DOHH2 (cell line): ENCODE results near the gene KRTAP9-3.

Experiments
- H3F3A ChIP-seq: fragments of 200-600 bp; sonication (generic), shearing (Covaris generic); 2 replicates; pipeline ENCODE4 v1.6.0; 2016; ENCODE audit warnings: antibody characterized with exemption, mild to moderate bottlenecking; ENCODE audit not compliant: control insufficient read depth, insufficient read depth
- H3K27ac ChIP-seq: fragments of 200-600 bp; sonication (generic); 2 replicates; pipeline ENCODE4 v1.5.1; 2014; ENCODE audit warnings: low read depth, mild to moderate bottlenecking, low read length, moderate library complexity
- H3K27me3 ChIP-seq: fragments of 200-600 bp; sonication (generic); 2 replicates; pipeline ENCODE4 v1.6.1; 2014; ENCODE audit warnings: mild to moderate bottlenecking, low read length, mixed read lengths; ENCODE audit not compliant: control insufficient read depth
- H3K36me3 ChIP-seq: fragments of 200-600 bp; sonication (generic); 2 replicates; pipeline ENCODE4 v1.6.1; 2014; ENCODE audit warnings: mild to moderate bottlenecking, low read length, moderate library complexity, mixed read lengths; ENCODE audit not compliant: control insufficient read depth
- H3K4me1 ChIP-seq: fragments of 200-600 bp; sonication (generic); 2 replicates; pipeline ENCODE4 v1.6.1; 2014; ENCODE audit warnings: mild to moderate bottlenecking, low read length, mixed read lengths; ENCODE audit not compliant: control insufficient read depth
- H3K4me2 ChIP-seq: fragments of 200-600 bp; sonication (generic); 2 replicates; pipeline ENCODE4 v1.6.0; 2014; ENCODE audit warnings: mild to moderate bottlenecking, low read length, moderate library complexity
- H3K4me3 ChIP-seq: fragments of 200-600 bp; sonication (generic); 2 replicates; pipeline ENCODE4 v1.5.1; 2014; ENCODE audit warnings: mild to moderate bottlenecking, low read length, mixed read lengths
- H3K79me2 ChIP-seq: fragments of 200-600 bp; sonication (generic); 2 replicates; pipeline ENCODE4 v1.6.1; 2014; ENCODE audit warnings: mild to moderate bottlenecking, low read length, mixed read lengths; ENCODE audit not compliant: control insufficient read depth
- H3K9me2 ChIP-seq: fragments of 200-600 bp; sonication (generic); replicated peaks from 2 replicates; pipeline ENCODE4 v1.6.1; 2014; ENCODE audit warnings: mild to moderate bottlenecking, low read length, mixed read lengths; ENCODE audit not compliant: control insufficient read depth
- H3K9me3 ChIP-seq: fragments of 200-600 bp; sonication (generic); 2 replicates; pipeline ENCODE4 v1.6.1; 2014; ENCODE audit warnings: antibody characterized with exemption, low read length, mixed read lengths; ENCODE audit not compliant: control insufficient read depth, insufficient read depth
- H4K20me1 ChIP-seq: fragments of 200-600 bp; sonication (generic); 2 replicates; pipeline ENCODE4 v1.6.0; 2014; ENCODE audit warnings: low read depth, mild to moderate bottlenecking, antibody characterized with exemption, low read length, moderate library complexity; ENCODE audit not compliant: control insufficient read depth, insufficient read depth
- CTCF ChIP-seq: fragments of 200-600 bp; sonication (generic); IDR thresholded peaks from one replicate; pipeline ENCODE4 v1.5.1; 2014; ENCODE audit warnings: antibody characterized with exemption, mild to moderate bottlenecking, low read depth, low read length; ENCODE audit not compliant: poor library complexity, severe bottlenecking
- EZH2phosphoT487 ChIP-seq: fragments of 200-600 bp; sonication (generic); IDR thresholded peaks from 2 replicates; pipeline ENCODE4 v1.6.1; 2017; ENCODE audit warnings: borderline replicate concordance, mild to moderate bottlenecking, antibody characterized with exemption, low read length, moderate library complexity, mixed read lengths

The KRTAP9-3 gene

GRCh38 chr17:41256291-41256685, 24.0 kb downstream of the KRTAP9-3 start:
- peaks cover 28% of the 10 kb centered on the region for H3K27me3 ChIP-seq
- no peak overlapping the region for H3K4me3 ChIP-seq
- no peaks in the 10 kb centered on the region for H3K79me2 ChIP-seq
- no peak overlapping the region for H3K4me2 ChIP-seq
- H3F3A ChIP-seq = no peaks in the 10 kb centered on the region
- no peak overlapping the region for H3K27ac ChIP-seq
- H3K9me2 ChIP-seq = no peaks in the 10 kb centered on the region
- no peak for TF ChIP-seq EZH2phosphoT487
- no peak for TF ChIP-seq CTCF
- no peaks in the 10 kb centered on the region for H3K4me1 ChIP-seq
- no peaks in the 10 kb centered on the region for H3K9me3 ChIP-seq
- no peaks in the 10 kb centered on the region for H4K20me1 ChIP-seq
- H3K36me3 ChIP-seq = no peaks in the 10 kb centered on the region

GRCh38 chr17:41258406-41258805, 26.2 kb downstream of the KRTAP9-3 start:
- H3K4me1 ChIP-seq = no peaks in the 10 kb centered on the region
- H4K20me1 ChIP-seq = no peaks in the 10 kb centered on the region
- no peak for TF ChIP-seq EZH2phosphoT487
- TF ChIP-seq CTCF = no peak
- no peaks in the 10 kb centered on the region for H3K36me3 ChIP-seq
- no peaks in the 10 kb centered on the region for H3F3A ChIP-seq
- H3K27ac ChIP-seq = no peak overlapping the region
- H3K79me2 ChIP-seq = no peaks in the 10 kb centered on the region
- H3K9me3 ChIP-seq = no peaks in the 10 kb centered on the region
- no peak overlapping the region for H3K4me3 ChIP-seq
- no peaks in the 10 kb centered on the region for H3K9me2 ChIP-seq
- peaks cover 26% of the 10 kb centered on the region for H3K27me3 ChIP-seq
- no peak overlapping the region for H3K4me2 ChIP-seq

GRCh38 chr17:41263212-41263611, 31.0 kb downstream of the KRTAP9-3 start:
- H3K4me2 ChIP-seq = no peak overlapping the region
- TF ChIP-seq EZH2phosphoT487 (no peak), CTCF (no peak)
- H3K79me2 ChIP-seq = no peaks in the 10 kb centered on the region

GRCh38 chr17:41264599-41264998, 32.4 kb downstream of the KRTAP9-3 start:
- Histone ChIP-seq H3K4me3 (no peak overlapping the region), H3K4me1 (no peaks in the 10 kb centered on the region), H3K4me2 (no peak overlapping the region), H3K79me2 (no peaks in the 10 kb centered on the region), H3F3A (no peaks in the 10 kb centered on the region), H3K9me2 (no peaks in the 10 kb centered on the region), H3K27me3 (peaks cover 18% of the 10 kb centered on the region), H3K36me3 (no peaks in the 10 kb centered on the region), H3K9me3 (no peaks in the 10 kb centered on the region), H4K20me1 (no peaks in the 10 kb centered on the region), H3K27ac (no peak overlapping the region)
- TF ChIP-seq EZH2phosphoT487 (no peak), CTCF (no peak)

More at GRCh38 chr17:41263212-41263611, 31.0 kb downstream of the KRTAP9-3 start:
- no peaks in the 10 kb centered on the region for H3K9me3 ChIP-seq
- H3K27me3 ChIP-seq = peaks cover 27% of the 10 kb centered on the region
- no peaks in the 10 kb centered on the region for H3K4me1 ChIP-seq
- H3K27ac ChIP-seq = no peak overlapping the region
- no peaks in the 10 kb centered on the region for H3K36me3 ChIP-seq
- no peaks in the 10 kb centered on the region for H3K9me2 ChIP-seq
- H3K4me3 ChIP-seq = no peak overlapping the region
- H3F3A ChIP-seq = no peaks in the 10 kb centered on the region
- no peaks in the 10 kb centered on the region for H4K20me1 ChIP-seq
